Thyroid gland (tissue), 4 donors: Measurements from ENCODE around the gene HSPA1A. TPM values are rescaled to one million over a fixed set of nuclear protein-coding genes. Genes with fewer than 3 reads are reported as not detected.
A peak's percentile ranks its signal among the peaks of the same experiment; 100 is the strongest.

Experiments
- DNase-seq, 2 donors: peaks; one replicate each; pipeline ENCODE4 v3.0.0-alpha.2; 2019
- H3K27ac ChIP-seq, 3 donors: fragments of 200-600 bp; sonication (generic); 1 replicate in 2 of 3; 2 replicates in 1 of 3; pipeline ENCODE4 v1.5.1; 2016 to 2019; ENCODE audit warnings: mild to moderate bottlenecking in 1 of 3, moderate library complexity in 1 of 3
- H3K27me3 ChIP-seq: fragments of 200-600 bp; sonication (generic); one replicate; pipeline ENCODE4 v1.5.1; 2019
- H3K36me3 ChIP-seq, 2 donors: fragments of 200-600 bp; sonication (generic); one replicate each; pipeline ENCODE4 v1.5.1; 2016 to 2019
- H3K4me1 ChIP-seq, 2 donors: fragments of 200-600 bp; sonication (generic); one replicate each; pipeline ENCODE4 v1.5.1; 2017 to 2019
- H3K4me3 ChIP-seq, 3 donors: fragments of 200-600 bp; sonication (generic); replicated peaks in 1 of 3; 1 replicate in 2 of 3; 2 replicates in 1 of 3; pipeline ENCODE4 v1.5.1; 2016; ENCODE audit warnings: mild to moderate bottlenecking in 1 of 3
- H3K9me3 ChIP-seq: fragments of 200-600 bp; sonication (generic); one replicate; pipeline ENCODE4 v1.5.1; 2017
- CTCF ChIP-seq, 6 experiments: fragments of 200-600 bp in 3 of 6; fragments of 450-650 bp in 3 of 6; sonication (generic) in 3 of 6; IDR thresholded peaks; one replicate each; pipeline ENCODE4 v1.5.1; 2016 to 2019; ENCODE audit warnings: antibody characterized with exemption in 6 of 6, mild to moderate bottlenecking in 2 of 6, inconsistent platforms in 1 of 6, moderate library complexity in 1 of 6
- POLR2A ChIP-seq, 2 donors: fragments of 450-650 bp; IDR thresholded peaks; one replicate each; pipeline ENCODE4 v1.6.1; 2017; ENCODE audit warnings: antibody characterized with exemption in 2 of 2, mild to moderate bottlenecking in 2 of 2, moderate library complexity in 1 of 2
- WGBS, 2 donors: methylation state at CpG; one replicate each; pipeline ENCODE4 v1.1.5; 2017; 5-methylcytosine and 5-hydroxymethylcytosine counted together
- intact Hi-C: fragments of 100-400 bp; cut with DNase I; formaldehyde crosslinking; loops from one replicate; pipeline ENCODE4 v1.15.1; 2023
- total RNA-seq, 4 donors: library from RNA; depleted of rRNA; stranded (reverse); fragments of >200 nt; gene quantifications; one replicate each; pipeline ENCODE4 v1.2.3, GENCODE V29; 2016

HSPA1A gene
- total RNA-seq, 4 donors from 2014 or later: 148 to 320 (median 190) TPM

DNA sequence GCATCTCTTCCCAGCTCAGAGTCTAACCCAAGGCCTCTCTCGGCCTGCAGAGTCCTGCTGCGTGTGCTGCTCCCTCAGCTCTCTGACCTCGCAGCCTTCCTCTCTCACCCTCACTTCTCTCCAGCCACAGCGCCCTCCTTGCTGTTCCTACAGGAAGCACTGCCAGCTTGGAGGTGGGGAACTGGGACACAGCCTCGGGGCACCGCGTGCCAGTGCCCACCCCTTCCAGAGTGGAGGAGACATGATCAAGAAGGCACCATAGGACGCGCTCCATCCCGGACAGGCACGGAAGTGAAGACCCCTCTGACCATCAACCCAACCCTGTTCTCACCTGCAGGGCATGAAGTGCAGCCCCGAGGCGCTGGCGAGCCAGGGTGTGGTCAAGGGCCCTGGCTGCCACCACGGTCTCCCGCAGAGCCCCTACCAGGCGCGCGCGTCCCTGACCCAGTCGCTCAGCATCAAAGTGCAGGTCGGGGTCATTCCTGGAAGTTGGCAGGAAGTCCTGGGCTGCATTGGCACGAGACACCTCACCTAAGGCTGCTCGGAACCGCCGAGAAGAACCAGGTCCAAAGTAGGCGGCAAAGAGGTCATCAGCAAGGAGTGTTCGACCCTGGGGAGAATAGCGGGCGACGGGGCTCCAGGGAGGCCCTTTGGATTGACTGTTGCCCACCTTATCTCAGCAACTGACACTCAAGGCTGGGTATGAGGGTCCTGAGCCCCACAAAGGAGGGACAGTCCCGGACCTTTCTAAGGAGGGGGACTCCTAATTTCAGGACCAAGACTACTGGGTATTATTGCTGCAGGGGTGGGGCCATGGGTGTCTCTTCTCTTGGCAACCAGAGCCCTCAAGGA is 39.5 kb upstream of the HSPA1A start:
- peak overlapping the region in 1 of 3 donors; percentile 66 for H3K27ac ChIP-seq

DNA sequence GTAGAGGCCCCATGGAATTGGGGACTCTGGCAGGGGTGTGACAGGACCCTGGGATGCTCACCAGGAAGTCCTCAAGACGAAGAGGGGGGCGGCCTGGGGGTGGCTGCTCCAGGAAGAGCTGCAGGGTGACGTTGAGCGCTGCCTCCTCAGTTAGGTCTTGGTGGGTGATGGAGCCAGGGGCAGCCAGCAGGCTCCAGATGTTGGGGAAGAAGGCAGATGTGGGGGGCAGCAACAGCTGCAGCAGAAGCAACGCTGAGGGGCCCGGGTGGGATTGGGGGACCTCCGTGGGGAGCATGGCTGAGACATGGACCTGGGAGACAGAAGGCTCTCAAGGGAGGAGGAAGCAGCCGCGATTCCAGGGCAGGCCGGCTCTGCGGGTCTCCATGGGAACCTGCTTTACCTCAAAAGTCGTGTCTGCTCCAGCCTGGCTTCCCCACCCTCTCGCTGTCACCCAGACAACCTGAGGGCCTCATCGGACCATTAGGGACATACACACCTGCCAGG is 38.8 kb upstream of the HSPA1A start:
- WGBS, 2 donors: 53 to 66% methylated on average over 7 to 10 of the region's 14 CpGs
- no peak overlapping the region for H3K4me3 ChIP-seq

More for the DNA sequence above, 39.5 kb upstream of the HSPA1A start:
- DNase-seq: no peak
- peaks cover 17 to 24% of the 10 kb centered on the region in 2 donors for H3K36me3 ChIP-seq
- intact Hi-C loops: no loop called here
- TF ChIP-seq CTCF (IDR thresholded peaks at IDR 0.05) (no peak), POLR2A (IDR thresholded peaks at IDR 0.05) (no peak)
- no peaks in the 10 kb centered on the region for H3K9me3 ChIP-seq
- 89 to 93% methylated on average over 19 to 25 of the region's 32 CpGs for WGBS, 2 donors
- no peak overlapping the region for H3K4me3 ChIP-seq
- peaks cover 8 to 14% of the 10 kb centered on the region in 2 donors for H3K4me1 ChIP-seq
- no peaks in the 10 kb centered on the region for H3K27me3 ChIP-seq

DNA sequence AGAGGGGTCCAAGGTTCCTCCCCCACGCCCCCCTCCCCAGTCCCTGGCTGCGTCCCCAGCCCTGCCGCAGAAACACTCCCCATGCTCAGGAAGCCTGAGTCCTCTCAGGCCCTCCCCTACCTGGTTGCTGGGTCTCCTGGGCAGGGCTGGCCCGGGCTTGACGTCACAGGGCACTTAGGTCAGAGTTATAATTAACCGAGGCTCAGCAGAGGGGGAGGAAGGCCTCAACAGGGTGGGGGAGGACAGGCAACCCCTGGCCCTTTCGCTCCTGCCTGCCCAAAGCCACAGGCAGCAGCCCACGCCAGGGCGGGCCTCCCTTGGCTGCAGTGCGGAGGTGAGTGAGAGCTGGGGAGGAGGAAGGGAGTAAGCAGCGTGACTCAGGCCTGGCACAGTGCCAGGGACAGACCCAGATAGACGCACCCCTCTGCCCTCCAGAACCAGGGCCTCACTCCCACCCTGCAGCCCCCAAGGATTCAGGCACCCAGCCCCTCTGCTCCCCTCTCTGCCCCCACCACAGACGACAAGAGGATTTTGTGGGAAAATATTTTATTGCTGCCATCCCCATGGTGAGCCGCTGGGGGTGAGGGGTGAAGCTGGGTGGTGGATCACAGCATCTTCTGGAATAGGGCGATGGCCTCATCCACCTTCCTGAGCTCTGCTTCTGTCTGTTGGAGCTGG is 38.2 kb upstream of the HSPA1A start, which contains the start of gene VWA7:
Gene VWA7, minus strand, starts transcription at position 340 of the 678 bp plus-strand sequence. CDS start 549 bp downstream, outside the sequence.
- Histone ChIP-seq H3K27ac (peak within 1 kb of the TSS in 2 of 3 donors; percentile 66 to 69), H3K36me3 (peaks cover 30 to 35% of the 10 kb centered on the region in 2 donors), H3K9me3 (no peaks in the 10 kb centered on the region), H3K27me3 (no peaks in the 10 kb centered on the region), H3K4me1 (peaks cover 8 to 14% of the 10 kb centered on the region in 2 donors), H3K4me3 (no peak within 1 kb of the TSS)
- peak in 1 of 2 donors; percentile 36 for TF ChIP-seq POLR2A (IDR thresholded peaks at IDR 0.05)
- no peak for TF ChIP-seq CTCF (IDR thresholded peaks at IDR 0.05)
- intact Hi-C loops: no loop called here
- WGBS, 2 donors: 16 to 19% methylated on average over 13 of the region's 15 CpGs
- peak; percentile 75 to 86 for DNase-seq

More for the DNA sequence above, 38.8 kb upstream of the HSPA1A start:
- Histone ChIP-seq H3K9me3 (no peaks in the 10 kb centered on the region), H3K36me3 (peaks cover 24 to 31% of the 10 kb centered on the region in 2 donors), H3K27me3 (no peaks in the 10 kb centered on the region), H3K4me1 (peaks cover 8 to 14% of the 10 kb centered on the region in 2 donors), H3K27ac (peak overlapping the region in 2 of 3 donors; percentile 66 to 69)
- intact Hi-C loops: no loop called here
- TF ChIP-seq POLR2A (IDR thresholded peaks at IDR 0.05): no peak
- no peak for TF ChIP-seq CTCF (IDR thresholded peaks at IDR 0.05)
- DNase-seq: peak in 1 of 2 donors; percentile 22

- DNase-seq: no peak
- H3K4me3 ChIP-seq: no peak overlapping the region
- TF ChIP-seq POLR2A (IDR thresholded peaks at IDR 0.05) (no peak), CTCF (IDR thresholded peaks at IDR 0.05) (no peak)
- peak overlapping the region in 2 of 3 donors; percentile 66 to 69 for H3K27ac ChIP-seq
- peaks cover 8 to 14% of the 10 kb centered on the region in 2 donors for H3K4me1 ChIP-seq
- H3K9me3 ChIP-seq: no peaks in the 10 kb centered on the region
- 97 to 98% methylated on average over 5 of the region's 5 CpGs for WGBS, 2 donors
- intact Hi-C loops: no loop called here
- peaks cover 35 to 39% of the 10 kb centered on the region in 2 donors for H3K36me3 ChIP-seq
- H3K27me3 ChIP-seq: no peaks in the 10 kb centered on the region
Observed at GRCh38 chr6:31777667-31778050, 37.7 kb upstream of the HSPA1A start.
